ENCODE measurements around the gene DR1.

DR1 gene

DNA sequence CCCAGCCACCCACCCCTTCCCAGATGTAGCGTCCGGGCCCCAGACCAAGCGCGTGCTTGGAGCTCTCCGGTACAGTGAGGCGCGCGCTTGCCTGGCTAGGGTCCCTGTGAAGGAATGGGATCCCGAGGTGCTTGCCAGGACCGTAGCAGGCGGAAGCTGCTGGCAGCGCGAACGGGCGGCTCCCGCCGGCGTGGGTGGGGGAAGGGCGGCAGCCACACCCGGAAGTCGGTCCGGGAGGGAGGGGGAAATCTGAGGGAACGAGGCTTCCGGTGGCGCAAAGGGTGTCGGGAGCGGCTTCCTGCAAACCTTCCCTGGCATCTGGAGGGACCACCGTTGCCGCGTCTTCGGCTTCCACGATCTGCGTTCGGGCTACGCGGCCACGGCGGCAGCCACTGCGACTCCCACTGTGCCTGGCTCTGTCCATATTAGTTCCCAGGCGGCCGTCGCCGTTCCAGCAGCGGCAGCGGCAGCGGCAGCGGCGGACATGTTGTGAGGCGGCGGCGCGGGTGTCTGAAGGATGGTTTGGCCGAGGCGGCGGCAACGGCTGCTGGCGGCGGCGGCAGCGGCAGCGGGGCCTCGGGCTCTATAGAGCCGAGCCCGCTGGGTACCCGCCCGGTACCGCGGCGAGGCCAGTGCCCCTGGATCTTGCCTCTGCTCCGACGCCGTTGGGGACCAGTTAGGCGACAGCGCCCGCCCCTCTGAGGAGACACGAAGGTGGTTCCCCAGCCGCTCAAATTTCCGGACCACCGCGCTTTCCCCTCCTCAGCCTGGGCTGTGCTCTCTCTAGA lies at the start of gene DR1:
Gene DR1, plus strand, starts transcription at position 275 of the 788 bp plus-strand sequence. CDS start 739 bp downstream, outside the sequence.
- peak; percentile 96 for DNase-seq

DNA sequence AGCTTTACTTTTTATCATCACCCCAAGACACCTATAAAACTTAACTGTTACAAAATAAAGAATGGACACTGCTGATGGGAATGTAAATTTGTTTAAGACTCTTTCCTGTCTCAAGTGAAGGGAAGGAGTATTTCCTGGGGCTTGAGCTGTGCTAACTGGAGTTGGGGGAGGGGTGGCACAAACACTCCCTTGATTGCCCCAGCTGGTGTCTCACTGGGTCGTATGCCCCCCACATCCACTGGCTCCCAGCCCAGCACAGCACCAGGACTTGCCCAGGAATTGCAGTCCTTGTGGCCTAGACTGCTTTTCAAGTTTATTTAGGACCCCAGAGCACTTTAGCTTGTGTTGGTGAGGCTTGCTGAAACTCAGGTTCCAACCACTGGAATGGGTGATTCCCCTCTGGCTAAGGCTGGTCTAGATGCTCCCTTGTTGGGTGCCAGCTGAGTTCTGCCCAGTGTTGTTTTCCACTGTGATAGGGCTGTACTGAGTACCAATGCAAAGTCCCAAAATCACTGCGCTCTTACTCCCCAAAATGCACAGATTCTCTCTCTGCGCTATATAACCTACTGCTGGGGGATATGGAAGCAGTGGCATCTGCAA lies 49.1 kb upstream of the DR1 start:
- no peak for DNase-seq

DNA sequence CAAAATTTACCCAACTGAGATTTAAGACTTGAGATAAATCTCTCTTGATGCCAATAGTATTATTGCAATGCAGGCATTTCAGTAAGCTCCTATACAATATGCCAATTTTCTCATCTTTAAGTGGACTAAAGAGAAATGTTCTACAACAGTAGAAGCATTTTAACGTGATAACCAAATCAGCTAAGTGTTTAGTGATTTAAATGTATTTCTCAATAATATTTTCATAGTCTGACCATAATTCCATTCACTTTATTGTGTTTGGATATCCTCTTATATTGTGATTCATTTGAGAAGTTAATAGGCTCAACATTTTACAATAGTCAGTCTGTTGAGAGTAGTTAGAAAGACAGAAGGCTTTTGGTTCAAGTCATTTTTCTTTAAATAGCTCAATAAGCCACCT lies 44.6 kb upstream of the DR1 start:
- no peak for DNase-seq

DNA sequence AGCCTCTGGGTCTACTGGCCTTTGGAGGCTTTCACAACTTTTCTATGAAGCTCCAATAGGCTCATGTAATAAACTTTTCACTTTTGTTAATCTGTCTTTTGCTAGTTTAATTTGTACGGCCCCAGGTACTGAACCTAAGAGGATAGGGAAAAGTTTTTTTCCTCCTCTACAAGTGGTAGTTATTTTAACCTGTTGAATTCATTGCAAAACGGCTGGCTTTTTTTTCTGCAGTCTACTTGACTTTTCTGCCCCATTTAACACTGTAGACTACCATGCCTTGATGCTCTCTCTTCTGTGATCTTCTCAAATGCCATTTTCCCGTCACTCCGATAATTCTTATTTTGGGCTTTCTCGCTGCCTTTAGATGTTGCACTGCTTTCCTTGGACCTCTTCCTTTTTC lies 43.6 kb upstream of the DR1 start:
- DNase-seq = no peak

DNA sequence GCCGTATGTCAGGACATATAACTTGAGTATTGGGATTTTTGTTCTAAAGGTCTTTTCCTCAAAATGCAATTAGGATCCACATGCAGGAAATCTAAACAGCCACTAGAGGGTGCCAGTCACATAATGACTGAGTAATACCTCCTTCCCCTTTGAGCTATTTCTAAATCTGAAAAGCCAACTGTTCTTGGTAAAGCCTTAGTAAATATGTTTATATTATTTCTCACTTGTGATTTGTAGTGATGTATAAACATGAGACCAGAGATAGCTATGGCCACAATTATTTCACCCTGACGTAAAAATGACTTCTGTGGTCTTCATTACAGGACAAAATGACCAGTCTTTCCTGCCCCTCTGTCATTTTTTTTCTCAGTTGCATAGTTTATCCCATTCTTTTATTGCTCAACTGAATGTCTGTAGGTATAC lies 41.0 kb upstream of the DR1 start:
- DNase-seq = peak; percentile 69

DNA sequence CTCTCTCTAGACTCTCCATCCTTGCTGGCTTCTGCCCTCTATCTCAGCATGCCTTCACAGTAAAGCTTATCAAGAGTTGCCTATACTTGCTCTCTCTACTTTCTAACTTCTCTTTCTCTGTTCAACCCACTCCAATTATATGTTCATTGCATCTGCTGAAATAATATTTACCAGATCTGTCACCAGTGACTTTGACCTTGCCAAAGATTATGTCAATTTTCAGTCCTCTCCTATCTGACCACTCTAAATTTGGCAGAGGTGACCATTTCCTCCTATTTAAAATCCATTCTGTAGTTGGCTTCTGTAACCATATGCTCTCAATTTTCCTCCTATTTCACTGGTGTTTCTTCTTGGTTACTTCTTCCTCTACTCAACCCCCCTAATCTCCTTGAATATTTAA lies 38.8 kb upstream of the DR1 start:
- no peak for DNase-seq

DNA sequence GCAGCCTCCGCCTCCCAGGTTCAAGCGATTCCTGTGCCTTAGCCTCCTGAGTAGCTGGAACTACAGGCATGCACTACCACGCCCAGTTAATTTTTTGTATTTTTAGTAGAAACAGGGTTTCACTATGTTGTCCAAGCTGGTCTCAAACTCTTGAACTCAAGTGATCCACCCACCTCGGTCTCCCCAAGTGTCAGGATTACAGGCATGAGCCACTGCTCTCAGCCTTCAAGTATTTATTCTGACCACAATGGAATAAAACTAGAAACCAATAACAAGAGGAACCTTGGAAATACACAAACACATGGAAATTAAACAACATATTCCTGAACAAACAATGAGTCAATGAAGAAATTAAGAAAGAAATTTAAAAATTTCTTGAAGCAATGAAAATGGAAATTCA lies 32.7 kb upstream of the DR1 start:
- no peak for DNase-seq

DNA sequence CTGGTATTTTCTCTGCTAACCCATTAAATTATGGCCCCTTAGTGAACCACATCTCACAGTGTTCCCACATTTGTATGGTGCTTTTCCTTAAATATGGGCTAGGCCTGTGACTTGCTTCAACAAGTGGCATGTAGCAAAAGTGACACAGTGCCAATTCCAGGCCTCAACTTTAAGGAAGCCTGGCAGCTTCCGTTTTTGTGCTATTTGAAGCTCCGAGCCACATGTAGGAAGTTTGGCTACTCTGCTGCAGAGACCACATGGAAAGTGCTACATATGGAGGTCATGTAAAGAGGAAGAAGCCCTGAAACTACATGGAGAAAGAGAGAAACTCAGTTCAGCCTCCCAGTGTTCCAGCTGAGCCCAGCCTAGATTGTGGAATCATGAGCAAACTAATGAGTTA lies 28.5 kb upstream of the DR1 start:
- no peak for DNase-seq

DNA sequence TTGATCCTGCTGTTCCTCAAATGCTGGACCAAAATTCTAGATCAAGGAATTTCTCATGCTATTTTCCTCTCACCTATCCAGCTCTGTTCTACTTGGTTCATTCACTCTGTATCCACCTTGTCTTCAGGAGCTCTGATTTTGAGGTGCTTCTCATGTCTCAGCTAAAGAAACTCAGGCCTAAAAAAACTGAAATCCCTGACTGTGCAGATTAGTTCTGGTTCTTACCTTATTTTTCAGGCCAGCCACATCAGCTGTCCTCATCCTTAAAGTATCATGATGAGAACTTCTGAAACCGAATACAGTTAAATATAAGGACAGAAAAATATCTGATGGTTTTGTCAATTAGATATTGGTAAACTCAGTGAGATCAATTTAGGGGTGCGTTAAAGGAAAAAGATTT lies 27.8 kb upstream of the DR1 start:
- no peak for DNase-seq

DNA sequence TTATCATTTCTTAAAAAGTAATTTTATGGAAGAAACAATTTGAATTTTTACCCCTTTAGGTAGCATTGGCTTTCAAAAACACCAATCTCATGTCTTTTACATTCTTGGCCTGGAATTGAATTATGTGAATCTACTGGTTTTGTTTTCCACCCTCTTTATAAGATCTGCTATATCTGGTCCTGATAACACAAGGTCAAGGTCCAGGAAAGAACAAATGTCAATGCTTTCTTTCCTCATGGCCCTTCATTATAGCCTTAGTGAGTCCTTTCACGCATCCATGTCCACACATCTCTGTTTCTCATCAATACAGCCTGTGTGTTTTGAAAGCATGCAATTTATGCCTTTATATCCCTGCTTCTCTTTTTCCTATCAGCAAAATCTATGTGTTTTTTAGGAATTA lies 24.0 kb upstream of the DR1 start:
- no peak for DNase-seq

DNA sequence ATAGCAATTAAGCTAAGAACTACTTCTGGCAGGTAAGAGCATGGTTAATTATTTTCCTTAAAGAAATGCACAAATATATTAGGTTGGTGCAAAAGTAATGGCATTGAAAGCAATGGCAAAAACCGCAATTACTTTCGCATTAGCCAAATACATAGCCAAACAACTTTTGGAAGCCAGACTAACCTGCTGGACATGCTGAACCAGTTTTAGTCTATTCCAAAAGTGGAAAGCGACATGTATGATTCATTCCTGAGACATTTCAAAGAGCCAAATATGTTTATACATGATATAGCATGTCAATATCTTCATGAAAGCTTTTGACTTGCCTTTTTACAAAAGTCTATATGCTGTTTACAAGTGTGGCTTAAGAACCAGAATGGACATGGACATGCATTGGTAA lies 23.4 kb upstream of the DR1 start:
- no peak for DNase-seq

DNA sequence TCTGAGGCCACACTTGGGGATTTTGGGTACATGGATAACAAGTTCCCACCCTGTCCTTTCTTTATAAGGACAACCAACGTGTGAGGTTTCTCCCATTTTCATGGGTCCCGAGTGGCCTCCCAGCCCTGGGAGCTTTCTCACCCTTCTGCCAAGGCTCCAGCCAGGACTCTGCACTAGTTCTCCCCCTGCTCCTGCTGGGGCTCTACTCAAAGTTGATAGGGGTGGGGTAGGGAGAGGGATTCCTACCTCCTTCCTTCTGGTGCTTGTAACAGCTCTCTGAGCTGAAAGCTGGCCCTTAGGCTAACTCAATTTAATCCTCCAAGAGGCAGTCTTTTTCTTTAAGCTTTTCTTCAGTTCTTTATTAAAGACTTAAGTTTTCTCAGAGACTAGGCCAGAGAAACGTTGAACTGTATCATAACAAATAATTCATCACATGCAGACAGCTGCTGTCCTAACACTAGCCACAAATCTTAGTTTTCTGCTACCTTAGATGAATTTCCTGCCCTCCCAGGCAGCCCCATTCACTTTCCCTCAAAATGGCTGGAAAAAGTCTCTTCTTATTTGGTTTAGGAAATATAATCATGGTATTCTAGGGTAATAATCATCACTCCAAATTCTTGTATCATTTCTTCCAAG lies 22.4 kb upstream of the DR1 start:
- DNase-seq = no peak

DNA sequence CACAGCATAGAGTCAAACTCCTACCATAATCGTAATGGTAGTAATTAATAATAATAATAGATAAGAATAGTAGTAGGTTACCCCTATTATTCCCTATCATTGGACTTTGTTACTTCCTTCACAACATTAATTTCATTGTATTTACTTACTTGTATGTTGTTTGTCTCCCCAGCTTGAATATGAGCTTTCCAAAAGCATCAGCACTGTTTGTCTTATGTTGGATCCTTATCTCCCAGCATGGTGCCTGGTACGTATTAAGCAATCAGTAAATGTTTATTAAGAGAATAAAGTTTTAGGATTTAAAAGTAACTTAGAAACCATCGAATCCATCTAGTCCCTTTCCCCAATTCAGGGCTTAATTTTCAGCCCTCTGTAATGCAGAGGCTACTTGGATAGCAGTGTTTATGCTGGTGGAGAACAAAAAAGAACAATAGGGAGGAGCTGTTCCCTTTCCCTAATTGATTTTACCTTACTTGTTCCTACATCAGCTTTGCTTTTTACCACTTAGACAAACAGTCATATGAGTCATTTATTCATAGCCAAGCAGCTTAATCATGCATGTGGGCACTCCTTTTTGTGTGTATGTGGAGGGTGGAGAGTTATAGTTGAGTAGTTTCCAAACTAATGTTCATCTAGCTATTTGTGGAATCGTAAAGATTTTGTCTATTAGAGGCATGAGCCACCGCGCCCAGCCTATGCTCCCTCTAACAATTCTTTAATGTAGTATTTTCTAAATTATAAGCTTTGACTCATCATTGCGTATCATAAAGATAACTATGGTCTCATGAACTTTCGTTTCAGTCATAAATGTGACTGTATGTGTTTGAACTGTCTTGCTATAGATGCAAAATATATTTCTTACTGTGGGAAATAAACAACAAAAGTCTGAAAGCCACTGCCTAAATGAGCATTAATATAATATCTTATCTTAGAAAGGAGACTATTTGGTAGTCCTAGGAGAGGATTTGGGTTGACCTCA lies 20.9 kb upstream of the DR1 start:
- no peak for DNase-seq

DNA sequence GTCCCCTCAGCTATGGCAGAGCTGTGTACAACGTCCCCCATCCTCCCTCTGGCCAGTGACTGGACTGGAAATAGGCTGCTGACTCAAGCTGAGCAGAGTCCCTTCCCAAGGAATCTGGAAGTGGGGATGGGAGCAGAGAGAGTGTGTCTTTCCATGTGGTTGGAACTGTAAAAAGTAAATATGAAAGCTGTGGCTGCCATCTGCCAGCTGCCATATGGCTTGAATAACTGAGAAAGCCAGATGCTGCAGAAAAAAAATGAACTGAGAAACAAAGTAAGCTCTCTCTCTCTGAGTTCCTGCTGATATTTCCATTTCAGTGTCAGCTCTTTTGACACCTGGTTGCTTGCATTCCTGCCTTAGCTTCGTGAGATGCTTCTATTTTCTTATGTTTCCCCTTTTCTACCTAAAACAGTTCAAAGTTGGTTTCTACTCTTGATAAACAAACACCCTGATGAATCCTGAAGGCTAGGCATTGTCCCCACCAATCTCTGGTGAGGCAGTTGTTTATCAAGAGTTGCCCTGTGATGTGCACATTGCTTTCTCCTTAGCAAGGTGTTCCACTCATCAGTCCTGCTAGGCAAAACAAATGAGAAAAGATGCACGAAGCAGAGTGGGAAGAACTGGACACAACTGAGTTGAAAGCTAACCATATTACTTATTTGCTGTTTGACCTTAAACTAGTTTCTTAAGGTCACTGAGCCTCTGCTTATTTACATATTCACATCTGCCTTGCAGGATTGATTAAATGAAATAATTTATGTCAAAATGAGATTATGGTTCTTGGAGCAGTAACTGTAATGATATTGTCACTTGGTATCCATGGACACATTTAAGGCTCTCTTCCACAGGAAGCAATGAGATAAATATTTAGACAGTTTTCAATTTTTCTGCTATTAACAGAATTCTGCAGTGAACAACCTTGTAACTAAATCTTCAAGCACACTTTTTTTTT lies 16.6 kb upstream of the DR1 start:
- no peak for DNase-seq

DNA sequence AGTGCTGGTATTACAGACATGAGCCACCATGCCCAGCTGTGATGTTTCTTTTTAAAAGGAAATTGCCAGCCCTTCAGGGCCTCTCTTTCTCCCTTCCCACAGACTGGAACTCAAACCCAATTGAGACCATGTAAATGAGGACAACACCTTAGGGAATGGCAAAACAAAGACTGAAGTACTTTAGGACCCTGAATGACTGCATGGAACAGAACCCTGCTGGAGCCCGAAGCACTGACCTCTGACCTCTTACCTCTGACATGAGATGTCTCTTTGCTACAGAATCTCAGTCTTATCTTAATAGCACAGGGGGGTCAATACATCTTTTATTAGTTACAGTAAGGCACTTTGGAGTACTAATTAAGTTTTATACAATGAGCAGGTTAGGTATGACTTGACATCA lies 15.5 kb upstream of the DR1 start:
- DNase-seq = no peak

DNA sequence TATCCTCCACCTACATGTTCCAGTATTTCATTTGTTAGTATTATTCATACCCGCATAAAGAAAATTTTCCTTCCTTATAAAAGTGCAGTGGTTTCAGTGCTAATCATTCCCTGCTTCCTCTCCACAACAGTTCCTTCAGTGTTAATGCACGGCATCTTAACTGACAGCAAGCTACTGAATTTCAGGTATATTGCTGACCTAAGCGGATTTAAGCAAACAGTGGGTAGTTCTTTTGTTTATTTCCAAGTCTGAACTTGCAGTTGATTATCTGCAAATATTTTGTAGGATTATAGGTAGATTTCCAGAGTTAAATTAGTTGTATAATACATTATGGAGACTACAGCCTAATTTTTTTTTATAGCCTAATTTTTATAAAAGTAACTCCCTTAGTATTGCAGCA lies 15.1 kb upstream of the DR1 start:
- no peak for DNase-seq

DNA sequence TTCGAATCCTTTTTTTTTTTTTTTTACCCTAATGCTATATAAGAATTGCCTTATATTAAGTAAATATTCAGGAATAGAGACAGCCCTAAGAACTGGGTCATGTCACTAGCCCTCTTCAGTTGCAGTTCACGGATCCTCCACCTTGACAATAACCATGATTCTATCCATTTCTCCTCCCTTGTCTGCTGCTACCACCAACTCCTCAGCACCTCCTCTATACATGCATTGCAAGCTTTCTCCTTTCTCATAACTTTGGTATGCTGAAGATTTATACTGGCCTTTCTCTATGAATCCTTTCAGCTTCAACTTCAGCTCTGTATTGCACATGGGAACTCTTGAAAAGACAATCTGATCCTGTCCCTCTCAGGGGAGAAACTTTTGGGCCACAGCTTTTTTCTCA lies 14.3 kb upstream of the DR1 start:
- no peak for DNase-seq

DNA sequence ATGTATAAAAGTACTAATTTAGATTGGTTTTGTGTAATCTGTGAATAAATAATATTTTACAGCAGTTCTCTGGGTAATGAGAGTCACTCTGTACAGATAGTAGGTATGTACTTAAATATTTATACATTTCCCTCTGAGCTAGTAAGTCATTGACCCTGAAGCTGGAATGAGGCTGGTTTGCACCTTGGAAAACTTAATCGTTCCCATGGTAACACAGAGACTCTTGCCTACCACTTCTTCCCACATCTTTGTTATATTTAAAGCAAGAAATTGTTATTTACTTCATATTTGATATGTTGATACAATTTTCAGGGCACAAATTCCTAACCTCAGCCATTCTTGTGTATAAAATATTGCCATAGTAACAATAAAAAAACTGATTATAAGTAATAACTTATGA lies 13.3 kb upstream of the DR1 start:
- DNase-seq = no peak

DNA sequence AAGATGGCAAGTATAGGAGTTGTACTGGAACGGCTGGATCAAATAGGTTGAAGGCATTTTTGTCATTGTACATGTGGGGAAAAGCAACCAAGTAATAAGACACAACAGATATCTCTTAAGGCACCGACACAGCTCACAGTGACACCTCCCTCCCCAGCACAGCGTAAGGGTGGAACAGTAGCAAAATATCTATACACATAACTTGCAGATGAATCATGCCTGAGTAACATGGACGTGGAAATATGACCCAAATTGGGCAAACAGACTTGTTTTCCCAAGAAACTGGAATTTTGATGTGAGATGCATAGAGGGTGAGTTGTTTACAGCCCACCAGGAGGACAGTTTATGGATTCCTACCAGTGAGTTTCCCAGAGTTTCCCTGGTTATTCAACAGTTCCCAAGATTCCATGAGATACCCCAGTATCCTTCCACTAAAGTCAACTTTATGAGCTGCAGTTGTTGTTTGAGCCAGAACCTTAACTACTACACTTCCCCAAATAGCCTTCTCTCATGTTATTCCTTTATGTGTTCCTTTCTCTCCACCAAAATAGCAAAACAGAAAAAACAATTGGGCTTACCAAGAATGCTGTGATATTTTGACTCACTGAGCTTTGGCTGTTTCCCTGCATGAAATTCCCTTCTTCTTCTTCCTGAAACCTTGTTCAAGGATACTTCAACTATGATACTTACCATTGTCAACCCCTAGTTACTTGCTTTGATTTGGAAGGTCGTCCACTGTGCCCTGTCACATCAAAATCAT lies 7.1 kb upstream of the DR1 start:
- DNase-seq = no peak

DNA sequence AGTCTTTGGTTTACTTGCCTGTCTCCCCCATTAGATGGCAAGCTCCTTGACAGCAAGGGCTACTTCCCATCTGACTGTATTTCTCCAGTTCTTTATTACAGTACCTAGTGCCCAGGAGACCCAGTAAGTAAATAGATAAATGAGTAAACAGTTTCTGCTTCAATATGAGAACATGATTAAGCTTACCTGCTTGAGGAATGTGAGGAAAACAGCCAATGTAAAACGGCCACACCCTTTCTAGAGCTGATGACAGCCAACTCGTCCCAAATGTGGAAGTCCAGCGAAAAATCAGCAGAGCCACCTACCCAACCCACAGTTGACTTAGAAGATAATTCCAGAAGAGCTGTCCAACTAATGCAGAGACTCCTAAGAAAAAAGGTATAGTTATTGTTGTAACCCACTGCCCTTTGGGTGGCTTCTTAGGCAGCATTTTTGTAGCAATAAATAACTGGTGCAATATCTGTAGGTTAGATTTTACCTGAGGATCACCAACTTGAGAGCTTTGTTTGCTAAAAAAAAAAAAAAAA lies 6.5 kb upstream of the DR1 start:
- DNase-seq = no peak

DNA sequence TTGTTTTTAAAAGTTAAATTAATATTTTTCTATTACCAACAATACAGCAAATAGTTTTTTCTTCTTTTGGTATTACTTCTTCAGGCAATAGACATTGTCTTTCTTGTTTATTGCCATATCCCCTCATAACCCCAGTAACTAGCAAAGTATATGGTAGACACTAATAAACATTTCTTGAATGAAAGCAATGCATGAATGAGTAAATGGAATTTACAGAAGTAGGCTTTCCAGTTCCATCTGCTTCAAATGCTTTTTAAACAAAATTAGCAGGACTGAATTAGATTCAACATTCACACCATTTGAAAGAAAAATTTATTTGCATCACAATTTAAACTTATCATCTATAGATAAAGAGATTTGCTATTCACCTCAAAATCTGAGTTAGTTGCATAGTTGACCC lies 5.6 kb upstream of the DR1 start:
- DNase-seq = no peak
